Activated CD8-positive, alpha-beta memory T cell treated with anti-CD3 and anti-CD28 coated beads, Interleukin-2, amount 50 U/mL, for 24 hours (primary cell): ENCODE results near the gene COL13A1.

Experiments used
- DNase-seq: peaks from one replicate; pipeline ENCODE4 v3.0.0-alpha.2; 2020; ENCODE audit errors: extremely low read depth

Gene COL13A1

GRCh38 chr10:69906425-69906824 lies 104.7 kb downstream of the COL13A1 start:
- no peak for DNase-seq

GRCh38 chr10:69907517-69907916 lies 105.8 kb downstream of the COL13A1 start:
- no peak for DNase-seq

- DNase-seq, result no peak
These were observed 106.4 kb downstream of the COL13A1 start for GRCh38 chr10:69908124-69908523.

- DNase-seq, result no peak
These were observed 108.9 kb downstream of the COL13A1 start for GRCh38 chr10:69910561-69910960.

- no peak for DNase-seq
These were observed 110.2 kb downstream of the COL13A1 start for GRCh38 chr10:69911613-69912528.

GRCh38 chr10:69912589-69912988 lies 110.9 kb downstream of the COL13A1 start:
- DNase-seq, result no peak

- no peak for DNase-seq
These were observed 112.1 kb downstream of the COL13A1 start for GRCh38 chr10:69913606-69914382.

GRCh38 chr10:69914398-69915214 lies 112.9 kb downstream of the COL13A1 start:
- peak; percentile 14 for DNase-seq

GRCh38 chr10:69915215-69915560 lies 113.5 kb downstream of the COL13A1 start:
- no peak for DNase-seq

- DNase-seq, result no peak
These were observed 114.4 kb downstream of the COL13A1 start for GRCh38 chr10:69916118-69916517.

- no peak for DNase-seq
These were observed 116.3 kb downstream of the COL13A1 start for GRCh38 chr10:69918036-69918435.

GRCh38 chr10:69919250-69919649 lies 117.5 kb downstream of the COL13A1 start:
- no peak for DNase-seq

GRCh38 chr10:69925111-69925510 lies 123.4 kb downstream of the COL13A1 start:
- no peak for DNase-seq

- DNase-seq, result no peak
These were observed 126.6 kb downstream of the COL13A1 start for GRCh38 chr10:69928339-69928738.

GRCh38 chr10:69929575-69929974 lies 127.9 kb downstream of the COL13A1 start:
- DNase-seq, result no peak

GRCh38 chr10:69934768-69935167 lies 133.1 kb downstream of the COL13A1 start:
- no peak for DNase-seq

GRCh38 chr10:69936091-69936490 lies 134.4 kb downstream of the COL13A1 start:
- no peak for DNase-seq

- DNase-seq, result no peak
These were observed 136.9 kb downstream of the COL13A1 start for GRCh38 chr10:69938541-69938991.

- no peak for DNase-seq
These were observed 137.4 kb downstream of the COL13A1 start for GRCh38 chr10:69939061-69939460.

GRCh38 chr10:69939481-69939880 lies 137.8 kb downstream of the COL13A1 start:
- no peak for DNase-seq

- DNase-seq, result no peak
These were observed 140.0 kb downstream of the COL13A1 start for GRCh38 chr10:69941730-69942129.

GRCh38 chr10:69943292-69943820 lies 141.7 kb downstream of the COL13A1 start:
- DNase-seq, result no peak
